PC-3 (cell line): ENCODE data around the gene PTRHD1. TPM values are rescaled to one million over a fixed set of nuclear protein-coding genes. Genes with fewer than 3 reads are reported as not detected.

Experiments
- ATAC-seq: fragments of 200-7000 bp; cut with Tn5 transposase; 2 replicates; pipeline ENCODE4 v1.9.1; 2020; ENCODE audit warnings: mild to moderate bottlenecking, moderate library complexity
- BruUV-seq: library from RNA; stranded (reverse); fragments of 400-500 nt; replicated peaks from 2 replicates; lab custom pipeline; 2021; lab: Mats Ljungman, UMichigan
- CTCF ChIA-PET: fragments of 300-600 bp; sonication (Branson Sonifier 250); formaldehyde crosslinking; loops from one replicate; lab custom pipeline; 2022; ENCODE audit warnings: antibody characterized with exemption; lab: Charles Lee
- POLR2A ChIA-PET: fragments of 300-600 bp; sonication (Branson Sonifier 250); formaldehyde crosslinking; loops from one replicate; lab custom pipeline; 2022; ENCODE audit warnings: antibody characterized with exemption; ENCODE audit not compliant: unreplicated experiment; lab: Charles Lee
- DNase-seq: peaks from one replicate; pipeline ENCODE4 v3.0.0-alpha.2; 2015
- H2AFZ ChIP-seq: fragments of 300-600 bp; sonication (generic); 2 replicates; pipeline ENCODE4 v1.6.0; 2016; ENCODE audit warnings: antibody characterized with exemption, low read length
- H3F3A ChIP-seq: fragments of 300-600 bp; sonication (generic); one replicate; pipeline ENCODE4 v1.6.0; 2017; ENCODE audit warnings: antibody characterized with exemption, low read length, control low read depth, mild to moderate bottlenecking; ENCODE audit not compliant: unreplicated experiment
- H3K27ac ChIP-seq: fragments of 300-600 bp; sonication (generic); 2 replicates; pipeline ENCODE4 v1.5.1; 2016; ENCODE audit warnings: mild to moderate bottlenecking, low read length
- H3K27me3 ChIP-seq: fragments of 300-600 bp; sonication (generic); 2 replicates; pipeline ENCODE4 v1.6.1; 2016; ENCODE audit warnings: low read length, mixed read lengths
- H3K36me3 ChIP-seq: fragments of 300-600 bp; sonication (generic); 2 replicates; pipeline ENCODE4 v1.6.1; 2016; ENCODE audit warnings: low read depth, mixed run types, low read length, mixed read lengths
- H3K4me1 ChIP-seq: fragments of 300-600 bp; sonication (generic); 2 replicates; pipeline ENCODE4 v1.5.1; 2016; ENCODE audit warnings: low read length; ENCODE audit not compliant: insufficient read depth
- H3K4me2 ChIP-seq: fragments of 300-600 bp; sonication (generic); 2 replicates; pipeline ENCODE4 v1.6.0; 2016; ENCODE audit warnings: low read length
- H3K4me3 ChIP-seq: fragments of 300-600 bp; sonication (generic); 2 replicates; pipeline ENCODE4 v1.5.1; 2016; ENCODE audit warnings: mild to moderate bottlenecking, low read length, mixed read lengths
- H3K79me2 ChIP-seq: fragments of 300-600 bp; sonication (generic); 2 replicates; pipeline ENCODE4 v1.6.1; 2017; ENCODE audit warnings: low read length, mixed read lengths
- H3K9ac ChIP-seq: fragments of 300-600 bp; sonication (generic); 2 replicates; pipeline ENCODE4 v1.6.0; 2016; ENCODE audit warnings: mild to moderate bottlenecking, low read length
- H3K9me2 ChIP-seq: fragments of 300-600 bp; sonication (generic); replicated peaks from 2 replicates; pipeline ENCODE4 v1.6.1; 2016; ENCODE audit warnings: mixed run types, low read length, mixed read lengths
- H3K9me3 ChIP-seq: fragments of 300-600 bp; sonication (generic); 2 replicates; pipeline ENCODE4 v1.6.1; 2016; ENCODE audit warnings: low read length, mixed read lengths
- H4K20me1 ChIP-seq: fragments of 300-600 bp; sonication (generic); 2 replicates; pipeline ENCODE4 v1.6.1; 2016; ENCODE audit warnings: low read length, mixed read lengths
- CTCF ChIP-seq: fragments of 300-600 bp; sonication (generic); conservative IDR thresholded peaks from 2 replicates; pipeline ENCODE4 v1.5.1; 2017; ENCODE audit warnings: antibody characterized with exemption, low read depth, mild to moderate bottlenecking, low read length
- EZH2 ChIP-seq: fragments of 300-600 bp; sonication (generic); IDR thresholded peaks from one replicate; pipeline ENCODE4 v1.6.1; 2017; ENCODE audit warnings: antibody characterized with exemption, mild to moderate bottlenecking, low read length; ENCODE audit not compliant: unreplicated experiment
- EZH2phosphoT487 ChIP-seq: fragments of 300-600 bp; sonication (generic); IDR thresholded peaks from 2 replicates; pipeline ENCODE4 v1.6.1; 2018; ENCODE audit warnings: mild to moderate bottlenecking, antibody characterized with exemption, low read length, borderline replicate concordance
- intact Hi-C: fragments of 100-400 bp; cut with micrococcal nuclease; formaldehyde crosslinking; loops from 2 replicates; pipeline ENCODE4 v1.9.0; 2023
- total RNA-seq: library from RNA; depleted of rRNA; stranded (reverse); fragments of >200 nt; gene quantifications from 2 replicates; pipeline ENCODE4 v1.2.3, GENCODE V29; 2014

Gene PTRHD1
- total RNA-seq, 1 experiment from 2014 or later: 68.6 TPM

- CTCF ChIA-PET: no interaction called here
- H3K4me1 ChIP-seq: no peaks in the 10 kb centered on the region
- H3F3A ChIP-seq: no peaks in the 10 kb centered on the region
- H3K4me3 ChIP-seq: no peak overlapping the region
- H3K27ac ChIP-seq: no peak overlapping the region
- no peak overlapping the region for H2AFZ ChIP-seq
- no peak overlapping the region for H3K9ac ChIP-seq
- ATAC-seq (no peak), DNase-seq (no peak)
- no peaks in the 10 kb centered on the region for H3K36me3 ChIP-seq
- H4K20me1 ChIP-seq: no peaks in the 10 kb centered on the region
- H3K4me2 ChIP-seq: no peak overlapping the region
- no peaks in the 10 kb centered on the region for H3K79me2 ChIP-seq
- no peaks in the 10 kb centered on the region for H3K9me2 ChIP-seq
- no peaks in the 10 kb centered on the region for H3K9me3 ChIP-seq
- no peaks in the 10 kb centered on the region for H3K27me3 ChIP-seq
- no TSS peak for BruUV-seq
- TF ChIP-seq EZH2phosphoT487 (no peak), CTCF (no peak)
- intact Hi-C loops: no loop called here
- POLR2A ChIA-PET: no interaction called here
These were observed 47.4 kb downstream of the PTRHD1 start for GRCh38 chr2:24745825-24746224.

- ChIA-PET POLR2A (no interaction called here), CTCF (no interaction called here)
- no peak overlapping the region for H3K27ac ChIP-seq
- H3K36me3 ChIP-seq: no peaks in the 10 kb centered on the region
- DNase-seq (no peak), ATAC-seq (no peak)
- H3K4me2 ChIP-seq: no peak overlapping the region
- H3K9me2 ChIP-seq: no peaks in the 10 kb centered on the region
- intact Hi-C loops: no loop called here
- H3K4me3 ChIP-seq: no peak overlapping the region
- H3K27me3 ChIP-seq: no peaks in the 10 kb centered on the region
- H4K20me1 ChIP-seq: no peaks in the 10 kb centered on the region
- TF ChIP-seq EZH2 (no peak), CTCF (no peak), EZH2phosphoT487 (no peak)
- no peak overlapping the region for H2AFZ ChIP-seq
- no peak overlapping the region for H3K9ac ChIP-seq
- BruUV-seq: no TSS peak
- no peaks in the 10 kb centered on the region for H3K79me2 ChIP-seq
- peaks cover 6% of the 10 kb centered on the region; the same call in 1 of the 2 replicates for H3K4me1 ChIP-seq
- no peaks in the 10 kb centered on the region for H3F3A ChIP-seq
- no peaks in the 10 kb centered on the region for H3K9me3 ChIP-seq
These were observed 48.8 kb downstream of the PTRHD1 start for GRCh38 chr2:24744356-24744755.

GRCh38 chr2:24743924-24744323, 49.3 kb downstream of the PTRHD1 start:
- H3K4me1 ChIP-seq: peaks cover 7% of the 10 kb centered on the region; the same call in 1 of the 2 replicates
- H3K4me2 ChIP-seq: no peak overlapping the region
- H3K36me3 ChIP-seq: no peaks in the 10 kb centered on the region
- H3K79me2 ChIP-seq: no peaks in the 10 kb centered on the region
- DNase-seq (no peak), ATAC-seq (no peak)
- ChIA-PET CTCF (no interaction called here), POLR2A (no interaction called here)
- TF ChIP-seq EZH2 (no peak), EZH2phosphoT487 (no peak), CTCF (no peak)
- no peak overlapping the region for H2AFZ ChIP-seq
- no peaks in the 10 kb centered on the region for H3K9me2 ChIP-seq
- no peak overlapping the region for H3K9ac ChIP-seq
- H3K27me3 ChIP-seq: no peaks in the 10 kb centered on the region
- no peaks in the 10 kb centered on the region for H3K9me3 ChIP-seq
- no peak overlapping the region for H3K27ac ChIP-seq
- intact Hi-C loops: no loop called here
- H4K20me1 ChIP-seq: no peaks in the 10 kb centered on the region
- no TSS peak for BruUV-seq
- H3F3A ChIP-seq: no peaks in the 10 kb centered on the region
- no peak overlapping the region for H3K4me3 ChIP-seq
